GM21717 (cell line): ENCODE results near the gene FHDC1.
"Not testable (repeated sequence)": the region's sequence is repeated elsewhere in the genome, so short reads cannot be mapped to it uniquely, and the experiment has no call there.

ENCODE experiments used
- ATAC-seq: cut with Tn5 transposase; IDR thresholded peaks from one replicate; pipeline ENCODE4 v1.9.1; 2021; ENCODE audit warnings: mild to moderate bottlenecking, moderate library complexity; ENCODE audit not compliant: unreplicated experiment

Gene FHDC1, protein sequence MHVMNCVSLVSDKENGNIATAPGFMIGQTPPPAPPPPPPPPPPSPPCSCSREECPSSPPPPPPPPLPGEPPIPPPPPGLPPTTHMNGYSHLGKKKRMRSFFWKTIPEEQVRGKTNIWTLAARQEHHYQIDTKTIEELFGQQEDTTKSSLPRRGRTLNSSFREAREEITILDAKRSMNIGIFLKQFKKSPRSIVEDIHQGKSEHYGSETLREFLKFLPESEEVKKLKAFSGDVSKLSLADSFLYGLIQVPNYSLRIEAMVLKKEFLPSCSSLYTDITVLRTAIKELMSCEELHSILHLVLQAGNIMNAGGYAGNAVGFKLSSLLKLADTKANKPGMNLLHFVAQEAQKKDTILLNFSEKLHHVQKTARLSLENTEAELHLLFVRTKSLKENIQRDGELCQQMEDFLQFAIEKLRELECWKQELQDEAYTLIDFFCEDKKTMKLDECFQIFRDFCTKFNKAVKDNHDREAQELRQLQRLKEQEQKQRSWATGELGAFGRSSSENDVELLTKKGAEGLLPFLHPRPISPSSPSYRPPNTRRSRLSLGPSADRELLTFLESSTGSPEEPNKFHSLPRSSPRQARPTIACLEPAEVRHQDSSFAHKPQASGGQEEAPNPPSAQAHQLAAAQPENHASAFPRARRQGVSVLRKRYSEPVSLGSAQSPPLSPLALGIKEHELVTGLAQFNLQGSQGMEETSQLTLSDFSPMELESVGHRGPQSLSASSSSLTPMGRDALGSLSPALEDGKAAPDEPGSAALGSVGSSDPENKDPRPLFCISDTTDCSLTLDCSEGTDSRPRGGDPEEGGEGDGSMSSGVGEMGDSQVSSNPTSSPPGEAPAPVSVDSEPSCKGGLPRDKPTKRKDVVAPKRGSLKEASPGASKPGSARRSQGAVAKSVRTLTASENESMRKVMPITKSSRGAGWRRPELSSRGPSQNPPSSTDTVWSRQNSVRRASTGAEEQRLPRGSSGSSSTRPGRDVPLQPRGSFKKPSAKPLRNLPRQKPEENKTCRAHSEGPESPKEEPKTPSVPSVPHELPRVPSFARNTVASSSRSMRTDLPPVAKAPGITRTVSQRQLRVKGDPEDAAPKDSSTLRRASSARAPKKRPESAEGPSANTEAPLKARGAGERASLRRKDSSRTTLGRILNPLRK

DNA sequence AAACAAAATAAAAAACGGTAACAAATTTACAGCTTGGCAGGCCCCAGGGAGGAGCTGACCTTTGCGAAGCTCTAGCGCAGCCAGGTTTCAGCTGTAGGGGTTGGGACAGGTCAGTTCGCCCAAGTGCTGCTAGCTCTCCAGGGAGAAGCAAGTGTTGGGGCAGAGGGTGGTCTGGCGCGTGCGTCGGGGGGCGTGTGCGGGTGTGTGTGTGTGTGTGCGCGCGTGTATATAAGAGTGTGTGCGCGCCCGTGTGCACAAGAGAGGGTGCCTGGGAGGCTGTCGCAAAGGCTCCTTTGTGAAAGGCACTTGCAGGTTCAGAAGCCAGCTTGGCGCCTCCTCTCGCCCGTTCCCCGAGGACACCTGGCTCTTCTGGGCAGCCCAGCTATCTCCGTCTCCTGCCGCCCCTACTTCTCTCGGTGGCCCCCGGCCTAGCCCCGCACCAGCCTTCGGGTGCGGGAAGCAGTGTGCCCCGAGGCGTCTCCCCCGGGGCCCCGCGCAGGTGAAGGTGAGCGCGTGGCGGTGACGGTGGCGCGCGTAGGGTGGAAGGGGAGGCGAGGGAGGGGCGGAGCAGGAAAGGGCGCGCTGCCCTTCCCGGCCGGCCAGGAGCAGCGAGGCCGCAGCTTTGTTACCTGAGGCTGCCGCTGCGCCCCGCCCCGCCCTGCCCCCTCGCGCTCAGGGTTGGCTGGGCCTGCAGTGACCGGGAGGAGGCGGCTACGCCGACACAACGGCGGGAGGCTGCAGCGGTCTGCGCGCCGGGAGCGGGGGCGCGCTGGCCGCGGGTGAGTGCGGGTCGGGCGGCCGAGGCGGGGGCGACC is at the start of gene FHDC1:
Gene FHDC1, plus strand, starts transcription at position 693 of the 815 bp plus-strand sequence. CDS start 6,735 bp downstream, outside the sequence.
- ATAC-seq = no peak

DNA sequence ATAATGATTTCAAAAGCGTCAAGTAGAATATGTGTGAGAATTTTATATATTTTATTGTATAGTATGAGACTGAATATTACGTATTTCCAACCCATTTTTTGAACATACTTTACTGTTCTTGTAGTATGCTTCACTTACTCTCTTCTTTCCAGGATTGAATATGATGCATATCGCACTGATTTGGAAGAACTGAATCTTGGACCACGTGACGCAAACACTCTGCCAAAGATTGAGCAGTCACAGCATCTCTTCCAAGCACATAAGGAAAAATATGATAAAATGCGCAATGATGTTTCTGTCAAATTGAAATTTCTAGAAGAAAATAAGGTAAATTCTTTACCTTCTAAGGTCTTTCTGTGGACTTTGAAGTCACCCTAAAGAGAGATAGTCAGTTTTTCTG is 48.1 kb upstream of the FHDC1 start:
- ATAC-seq = no peak

DNA sequence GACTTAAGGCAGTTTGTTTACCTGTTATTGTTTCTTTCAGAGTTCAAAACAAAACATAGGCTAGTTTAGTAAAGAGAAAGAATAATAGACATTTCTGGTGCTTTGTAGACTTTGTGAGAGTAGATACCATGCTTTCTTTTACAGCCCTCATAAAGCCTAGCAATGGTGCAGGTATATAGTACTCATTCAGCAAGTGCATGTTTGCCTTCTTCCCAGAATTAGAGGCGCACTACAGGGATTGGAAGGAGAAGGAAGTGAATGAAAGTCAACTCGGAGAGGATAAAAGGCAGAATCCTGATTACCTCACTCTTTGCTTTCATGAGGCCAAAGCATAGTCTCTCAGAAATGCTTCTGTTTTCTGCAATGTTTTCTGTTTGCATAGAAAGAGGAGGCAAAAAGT is 43.1 kb upstream of the FHDC1 start:
- ATAC-seq = no peak

DNA sequence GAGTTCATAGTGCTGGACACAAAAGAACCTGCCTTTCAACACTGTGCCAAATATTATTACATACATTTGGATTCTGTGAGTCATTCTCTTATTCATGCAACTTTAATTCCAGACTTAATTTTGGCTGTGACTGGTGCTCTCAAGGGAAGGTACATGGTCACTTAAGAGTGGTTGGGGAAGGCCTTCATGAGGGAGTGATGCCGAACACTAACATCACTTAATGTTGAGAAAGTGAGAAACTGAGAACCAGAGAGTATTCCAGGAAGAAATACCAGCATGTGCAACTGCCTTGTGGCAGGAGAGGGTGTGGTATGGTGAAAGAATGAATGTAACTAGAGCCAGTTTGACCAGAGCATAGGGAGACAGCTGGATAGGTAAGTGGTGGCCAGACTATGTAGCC is 41.5 kb upstream of the FHDC1 start:
- ATAC-seq = no peak

DNA sequence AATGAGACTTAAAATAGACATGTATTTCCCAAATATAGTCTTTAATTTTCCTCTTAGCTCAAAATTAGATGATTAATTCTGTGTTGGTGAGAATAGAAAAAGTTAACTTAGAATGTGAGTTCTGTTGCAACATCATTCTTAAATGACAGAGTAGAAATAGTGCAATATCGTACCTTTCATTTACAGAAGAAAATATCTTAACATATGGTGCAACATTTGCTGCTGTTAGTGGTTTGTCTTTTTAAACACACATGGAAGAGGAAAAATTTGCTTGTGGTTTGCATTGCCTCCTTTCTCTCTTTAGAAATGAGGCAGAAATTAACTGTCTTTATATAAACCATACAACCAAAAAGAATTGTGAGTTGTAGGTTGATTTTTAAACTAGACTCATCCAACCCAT is 39.3 kb upstream of the FHDC1 start:
- no peak for ATAC-seq

DNA sequence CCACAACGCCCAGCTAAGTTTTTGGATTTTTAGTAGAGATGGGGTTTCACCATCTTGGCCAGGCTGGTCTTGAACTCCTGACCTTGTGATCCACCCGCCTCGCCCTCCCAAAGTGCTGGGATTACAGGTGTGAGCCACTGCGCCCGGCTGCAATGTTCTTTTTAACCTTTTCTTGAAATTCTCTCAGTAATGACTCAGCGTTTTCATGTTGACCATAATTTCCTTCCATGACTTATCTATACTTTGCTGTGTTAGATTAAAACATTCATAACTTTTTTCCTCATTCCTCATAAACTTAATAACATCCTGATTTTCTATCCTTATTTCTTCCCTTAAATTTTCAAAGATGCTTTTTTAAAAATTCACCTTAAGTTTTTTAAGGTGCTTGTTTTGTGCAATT is 38.0 kb upstream of the FHDC1 start:
- not testable (repeated sequence) for ATAC-seq

DNA sequence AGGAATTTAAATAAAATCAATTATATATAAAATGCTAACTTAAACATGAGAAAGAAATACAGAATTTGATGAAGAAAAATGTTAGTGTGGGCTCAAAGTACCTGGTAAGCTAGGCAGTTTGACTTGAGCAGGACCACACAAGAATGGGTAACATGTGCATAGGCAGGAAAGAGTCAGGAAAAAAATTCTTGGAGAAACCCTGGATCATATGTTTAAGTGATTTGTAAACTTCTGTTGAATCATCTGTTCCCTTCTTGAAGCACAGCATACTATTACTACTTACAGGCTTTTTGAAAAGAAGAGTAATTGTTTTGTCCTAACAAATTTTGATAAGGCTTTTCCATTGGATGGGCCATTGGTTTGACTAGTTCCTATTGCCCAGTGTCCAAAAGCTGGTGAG is 37.5 kb upstream of the FHDC1 start:
- no peak for ATAC-seq

DNA sequence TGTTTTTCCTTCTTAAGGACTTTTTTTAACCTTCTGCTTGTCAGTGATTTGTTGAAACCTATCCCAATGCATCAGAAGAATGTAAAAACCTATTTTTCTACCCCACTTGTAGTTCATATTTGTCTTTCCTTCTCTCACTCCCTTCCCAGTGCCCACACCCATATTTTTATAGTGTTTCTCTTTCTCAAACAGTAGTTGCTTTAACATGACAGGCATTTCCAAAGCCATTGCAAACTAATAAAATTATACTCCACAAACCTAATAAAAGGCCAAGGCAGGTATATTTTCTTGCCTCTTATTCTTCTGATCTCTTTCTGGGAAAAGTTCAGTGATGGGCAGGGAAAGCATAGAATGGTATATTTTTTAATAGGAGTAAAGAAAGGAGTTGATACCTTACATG is 35.7 kb upstream of the FHDC1 start:
- ATAC-seq = no peak

DNA sequence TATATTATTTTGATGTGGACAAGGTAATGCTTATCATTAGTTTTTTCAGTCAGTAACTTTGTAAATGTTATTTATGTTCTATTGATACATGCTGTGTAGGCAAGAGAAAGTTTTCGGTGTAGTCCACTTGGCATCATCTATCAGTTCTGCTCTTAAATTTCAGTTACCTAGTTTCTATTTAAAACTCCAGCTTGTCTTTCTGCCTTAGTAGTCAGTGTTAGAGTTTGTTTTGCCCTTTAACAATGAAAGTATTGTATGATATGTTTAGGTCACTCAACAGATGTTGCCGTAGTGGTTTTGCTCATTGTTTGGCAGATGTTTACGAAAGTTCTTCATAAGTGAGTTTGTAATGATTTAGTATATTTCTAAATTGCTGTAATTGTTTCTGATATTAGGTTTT is 34.9 kb upstream of the FHDC1 start:
- no peak for ATAC-seq

DNA sequence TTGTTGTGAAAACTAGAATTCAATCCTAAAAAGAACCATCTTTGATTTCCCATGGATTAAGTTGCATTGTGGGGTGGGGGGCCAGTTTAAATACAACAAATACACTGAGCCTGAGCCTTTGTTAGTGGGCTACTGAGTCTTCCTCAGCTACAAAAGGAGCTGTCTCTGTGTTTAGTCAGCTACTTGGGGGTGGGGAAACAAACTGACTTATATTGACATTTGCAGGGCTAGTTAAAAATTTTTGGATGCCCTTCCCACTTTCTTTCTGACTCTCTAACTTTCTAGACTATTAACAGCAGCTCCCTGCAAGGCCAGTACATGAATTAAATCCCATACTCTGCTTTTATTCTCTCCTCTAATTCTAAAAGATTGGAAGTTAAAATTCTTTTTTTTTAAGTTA is 32.5 kb upstream of the FHDC1 start:
- no peak for ATAC-seq

DNA sequence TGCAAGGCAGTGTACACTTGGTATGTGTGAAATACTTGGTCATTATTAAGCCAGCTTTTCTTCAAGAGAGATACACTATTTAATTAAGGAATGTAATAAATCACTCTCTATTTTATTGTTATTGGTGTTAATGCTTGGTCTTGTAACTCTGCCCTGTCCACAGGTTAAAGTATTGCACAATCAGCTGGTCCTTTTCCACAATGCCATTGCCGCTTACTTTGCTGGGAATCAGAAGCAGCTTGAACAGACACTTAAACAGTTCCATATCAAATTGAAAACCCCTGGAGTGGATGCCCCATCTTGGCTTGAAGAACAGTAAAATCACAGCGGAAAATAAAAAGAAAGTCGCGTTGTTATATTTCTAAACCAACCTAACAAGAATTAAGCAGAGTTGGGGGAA is 26.2 kb upstream of the FHDC1 start:
- no peak for ATAC-seq

DNA sequence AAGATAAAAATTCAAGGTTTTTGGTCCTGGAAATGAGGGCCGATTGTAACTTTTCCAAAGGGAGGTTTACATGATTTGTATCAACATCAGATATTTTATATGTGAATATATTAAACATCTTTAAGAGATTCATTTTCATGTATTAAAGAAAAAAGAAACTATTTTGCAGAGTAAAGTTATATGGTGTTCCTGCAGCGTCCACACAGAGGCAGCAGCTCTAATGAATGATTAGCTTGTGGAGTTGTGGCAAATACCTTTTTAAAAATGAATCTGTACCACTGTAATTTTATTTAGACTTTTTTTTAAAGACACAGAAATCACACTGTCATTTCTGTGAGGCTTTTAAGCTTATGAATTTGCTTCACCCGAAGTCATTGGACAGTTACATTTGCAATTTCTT is 25.6 kb upstream of the FHDC1 start:
- no peak for ATAC-seq

DNA sequence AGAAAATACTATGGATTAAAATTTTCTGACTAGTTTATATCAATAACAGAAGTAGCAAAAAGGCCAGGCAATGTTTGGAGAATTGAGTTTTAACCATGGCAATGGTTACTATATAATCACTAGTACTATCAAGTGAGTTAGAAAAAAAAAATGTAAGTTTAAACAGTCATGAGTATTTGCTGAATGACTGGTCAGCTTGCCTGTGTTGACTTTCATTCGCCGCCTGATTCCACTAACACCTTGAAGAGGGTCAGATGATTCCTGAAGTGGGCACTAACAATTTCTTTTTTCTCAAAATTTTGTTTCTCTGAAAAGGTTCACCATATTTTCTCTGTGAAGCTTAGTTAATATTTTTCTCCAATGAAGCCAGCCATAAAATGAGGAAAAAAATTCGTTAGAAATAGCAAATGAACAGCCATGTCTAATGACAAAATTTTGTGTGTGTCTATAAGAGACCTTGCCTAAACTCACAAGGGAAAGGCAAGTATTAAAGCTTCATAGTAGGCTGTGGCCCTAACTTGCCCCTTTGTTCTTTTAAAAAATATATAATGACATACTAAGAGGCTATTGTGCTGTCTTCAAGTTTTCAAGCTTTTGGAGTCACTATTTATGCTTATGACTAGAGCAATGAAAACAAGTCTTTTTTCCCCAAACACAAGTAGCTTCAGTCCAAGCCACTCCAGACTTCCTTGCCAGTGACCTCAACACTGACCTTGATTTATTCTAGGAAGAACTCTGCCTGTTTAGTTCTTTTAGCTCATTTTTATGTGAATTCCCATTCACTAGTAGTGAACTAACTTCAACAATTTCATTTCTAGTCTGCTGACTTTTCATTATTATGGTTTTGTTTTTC is 18.4 kb upstream of the FHDC1 start:
- no peak for ATAC-seq

DNA sequence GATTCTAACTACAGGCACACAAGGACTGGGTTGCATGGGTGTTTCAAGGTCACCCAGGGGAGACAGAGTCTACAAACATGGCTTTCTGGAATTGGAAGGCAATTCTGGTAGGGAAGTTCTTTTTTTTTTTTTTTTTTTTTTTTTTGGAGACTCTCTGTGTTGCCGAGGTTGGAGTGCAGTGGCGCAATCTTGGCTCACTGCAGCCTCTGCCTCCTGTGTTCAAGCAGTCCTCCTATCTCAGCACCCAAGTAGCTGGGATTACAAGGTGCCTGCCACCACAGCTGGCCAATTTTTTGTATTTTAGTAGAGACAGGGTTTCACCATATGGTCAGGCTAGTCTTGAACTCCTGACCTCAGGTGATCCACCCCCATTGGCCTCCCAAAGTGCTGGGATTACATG is 16.3 kb upstream of the FHDC1 start:
- no peak for ATAC-seq

DNA sequence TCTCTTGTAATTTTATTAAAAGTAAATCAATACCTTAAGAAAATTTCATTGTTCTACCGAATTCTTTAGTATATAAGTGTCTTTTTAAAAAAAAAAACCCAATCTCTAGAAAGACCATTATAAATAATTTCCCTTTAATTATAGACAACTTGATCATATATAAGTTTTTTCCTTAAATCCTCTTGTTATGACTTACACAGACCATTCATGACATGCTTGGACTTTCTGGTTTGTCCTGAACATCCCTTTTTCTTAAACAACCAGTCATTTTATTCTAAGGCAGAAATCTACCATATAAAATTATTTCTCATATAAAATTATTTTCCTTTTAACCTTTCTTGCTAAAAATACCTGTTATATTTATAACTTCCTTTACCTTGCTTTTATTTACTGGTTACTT is 15.4 kb upstream of the FHDC1 start:
- ATAC-seq = no peak

DNA sequence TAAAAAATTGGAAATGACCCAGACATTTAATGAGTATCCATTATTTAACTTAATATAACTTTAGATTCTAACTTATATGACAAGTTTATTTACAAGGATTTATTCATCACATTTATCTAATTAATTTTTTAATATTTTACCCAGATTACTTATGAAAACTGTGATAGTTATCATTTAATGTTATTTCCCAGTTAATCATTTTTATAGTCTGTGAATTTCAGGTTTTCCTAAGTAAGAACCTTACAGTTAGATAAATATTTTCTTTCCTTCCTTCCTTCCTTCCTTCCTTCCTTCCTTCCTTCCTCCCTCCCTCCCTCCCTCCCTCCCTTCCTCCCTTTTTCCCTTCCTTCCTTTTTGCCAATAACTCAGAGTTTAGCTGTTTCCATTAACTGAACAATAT is 14.8 kb upstream of the FHDC1 start:
- ATAC-seq = no peak

DNA sequence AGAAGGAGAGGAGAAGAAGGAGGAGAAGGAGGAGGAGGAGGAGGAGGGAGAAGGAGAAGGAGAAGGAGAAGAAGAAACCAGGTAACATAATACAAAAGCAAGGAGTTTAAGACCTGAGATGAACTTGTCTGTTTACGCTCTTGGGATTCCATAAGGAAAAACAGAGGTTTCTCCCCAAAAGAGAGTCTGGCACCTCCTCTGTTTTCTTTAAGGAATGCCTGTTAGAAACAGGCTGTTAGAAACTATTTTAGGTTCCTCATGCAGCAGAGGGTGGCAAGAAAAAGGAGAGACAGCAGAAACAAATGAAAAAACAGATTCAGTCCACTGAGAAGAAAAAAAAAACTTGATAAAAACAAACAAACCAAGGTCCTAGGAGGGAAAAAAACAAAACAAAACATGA is 10.3 kb upstream of the FHDC1 start:
- ATAC-seq = no peak

DNA sequence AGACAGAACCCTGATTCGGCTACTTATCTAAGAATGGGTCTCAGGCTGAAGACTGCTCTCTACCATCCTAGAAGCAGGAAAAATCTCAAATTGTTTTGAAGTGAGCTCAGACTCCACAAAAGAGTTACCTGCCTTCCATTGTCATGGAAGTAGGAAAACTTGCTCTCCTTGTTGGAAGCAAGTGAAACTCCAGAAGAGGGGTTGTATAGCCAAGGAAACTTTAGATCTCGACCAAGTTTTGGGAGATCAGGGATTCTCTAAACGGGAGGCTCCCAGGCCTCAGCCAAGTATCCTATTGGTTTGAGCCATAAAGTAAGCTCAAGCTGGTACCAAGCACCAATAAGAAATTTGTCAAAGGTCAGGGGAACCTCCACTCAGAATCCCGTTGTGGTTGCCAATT is 9.2 kb upstream of the FHDC1 start:
- ATAC-seq = no peak

DNA sequence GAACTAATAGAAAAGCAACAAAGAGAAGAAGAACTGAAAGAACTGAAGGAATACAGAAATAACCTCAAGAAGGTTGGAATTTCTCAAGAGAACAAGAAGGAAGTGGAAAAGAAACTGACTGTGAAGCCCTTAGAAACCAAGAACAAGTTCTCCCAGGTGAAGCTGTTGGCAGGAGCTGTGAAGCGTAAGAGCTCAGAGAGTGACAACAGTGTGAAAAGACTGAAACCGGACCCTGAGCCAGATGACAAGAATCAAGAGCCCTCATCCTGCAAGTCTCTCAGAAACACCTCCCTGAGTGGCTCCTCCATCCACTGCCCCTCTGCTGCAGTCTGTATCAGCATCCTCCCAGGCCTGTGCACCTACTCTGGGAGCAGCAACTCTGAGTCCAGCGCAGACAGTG is 8.4 kb upstream of the FHDC1 start:
- ATAC-seq = peak; percentile 64

DNA sequence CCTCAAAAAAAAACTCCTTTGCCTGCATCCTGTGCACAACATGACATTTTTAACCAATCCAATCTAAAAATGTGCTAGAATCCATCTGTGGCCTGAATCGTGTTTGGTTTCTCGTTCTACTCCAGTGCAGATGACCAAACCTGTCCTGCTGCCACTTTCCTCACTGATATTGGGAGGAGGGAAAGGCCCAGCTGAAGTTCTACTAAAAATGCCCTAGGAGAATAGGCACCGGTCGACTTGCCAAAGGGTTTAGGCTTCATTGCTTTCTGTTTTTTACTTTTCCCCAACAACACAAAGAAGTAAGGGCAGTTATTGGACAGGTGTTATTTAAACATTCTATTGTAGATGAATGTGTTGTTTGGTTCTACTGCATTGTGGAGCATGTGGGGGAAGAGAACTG is 7.8 kb upstream of the FHDC1 start:
- ATAC-seq = no peak
